NCI-H345 treated with DMSO at 0.1 percent for 48 hours (cell line): Measurements from ENCODE around the gene FILIP1.
A peak's percentile ranks its signal among the peaks of the same experiment; 100 is the strongest.

Experiments used
- DNase-seq: peaks from one replicate; lab custom pipeline; 2025; ENCODE audit not compliant: unreplicated experiment; lab: John Stamatoyannopoulos, UW

Gene FILIP1

GRCh38 chr6:75272145-75272840 lies 221.3 kb downstream of the FILIP1 start:
- DNase-seq: no peak

- DNase-seq: no peak
Observed at GRCh38 chr6:75268988-75269354, 224.6 kb downstream of the FILIP1 start.

- DNase-seq: no peak
Observed at GRCh38 chr6:75268121-75268987, 225.2 kb downstream of the FILIP1 start.

GRCh38 chr6:75267461-75267860 lies 226.1 kb downstream of the FILIP1 start:
- DNase-seq: no peak

GRCh38 chr6:75266716-75267291 lies 226.8 kb downstream of the FILIP1 start:
- peak; percentile 6 for DNase-seq

GRCh38 chr6:75263401-75263750 lies 230.2 kb downstream of the FILIP1 start:
- DNase-seq: no peak

GRCh38 chr6:75262716-75263400 lies 230.7 kb downstream of the FILIP1 start:
- DNase-seq: no peak

GRCh38 chr6:75261299-75261698 lies 232.3 kb downstream of the FILIP1 start:
- DNase-seq: no peak

- no peak for DNase-seq
Observed at GRCh38 chr6:75257343-75258087, 236.1 kb downstream of the FILIP1 start.

- no peak for DNase-seq
Observed at GRCh38 chr6:75250552-75250951, 243.0 kb downstream of the FILIP1 start.

- DNase-seq: no peak
Observed at GRCh38 chr6:75249837-75250236, 243.8 kb downstream of the FILIP1 start.

- no peak for DNase-seq
Observed at GRCh38 chr6:75246386-75246785, 247.2 kb downstream of the FILIP1 start.

- peak; percentile 44 for DNase-seq
Observed at GRCh38 chr6:75244063-75244584, 249.5 kb downstream of the FILIP1 start.

GRCh38 chr6:75243333-75244062 lies 250.1 kb downstream of the FILIP1 start, which contains the start of gene COX7A2:
Gene COX7A2 (minus strand): TSS chr6:75243801. CDS start chr6:75243734, 67 bp downstream.
- DNase-seq: peak; percentile 98
